GM12891 (cell line): ENCODE measurements around the gene SLC37A1.

ENCODE experiments used
- PAX5 ChIP-seq: IDR thresholded peaks from 2 replicates; pipeline ENCODE4 v1.6.1; 2011; ENCODE audit warnings: low read length, moderate library complexity, mild to moderate bottlenecking; ENCODE audit not compliant: insufficient read depth, severe bottlenecking
- POLR2A ChIP-seq: IDR thresholded peaks from 2 replicates; pipeline ENCODE4 v1.6.1; 2011; ENCODE audit warnings: low read depth, low read length, control low read depth
- POLR2AphosphoS5 ChIP-seq: IDR thresholded peaks from 2 replicates; pipeline ENCODE4 v1.6.1; 2011; ENCODE audit warnings: low read depth, low read length, control low read depth
- SPI1 ChIP-seq: IDR thresholded peaks from 2 replicates; pipeline ENCODE4 v1.6.1; 2011; ENCODE audit warnings: low read depth, low read length, control low read depth
- TAF1 ChIP-seq: IDR thresholded peaks from 2 replicates; pipeline ENCODE4 v1.6.1; 2011; ENCODE audit warnings: low read depth, low read length, control low read depth

- TF ChIP-seq POLR2A: no peak
- TF ChIP-seq PAX5: no peak
- TF ChIP-seq SPI1: no peak
- TF ChIP-seq POLR2AphosphoS5: no peak
- no peak for TF ChIP-seq TAF1
Observed at GRCh38 chr21:42558846-42559245, 45.2 kb downstream of the SLC37A1 start.
